HCT116 (cell line): ENCODE data around the gene KASH5. TPM values are rescaled to one million over a fixed set of nuclear protein-coding genes. Genes with fewer than 3 reads are reported as not detected.

ENCODE experiments used
- ATAC-seq: fragments of 200-7000 bp; cut with Tn5 transposase; 2 replicates; pipeline ENCODE4 v1.9.1; 2020; ENCODE audit warnings: mild to moderate bottlenecking, moderate library complexity
- BruUV-seq: library from RNA; stranded (reverse); fragments of 400-500 nt; replicated peaks from 2 replicates; lab custom pipeline; 2021; lab: Mats Ljungman, UMichigan
- CTCF ChIA-PET: fragments of 300-600 bp; sonication (Branson Sonifier 250); formaldehyde crosslinking; loops from one replicate; lab custom pipeline; 2021; ENCODE audit warnings: antibody characterized with exemption; lab: Charles Lee
- POLR2A ChIA-PET: fragments of 300-600, 350-600 bp; sonication (Branson Sonifier 250); formaldehyde crosslinking; loops from one replicate; lab custom pipeline; 2021; ENCODE audit warnings: antibody characterized with exemption; lab: Charles Lee
- RAD21 ChIA-PET, 2 experiments: fragments of 300-600 bp; sonication (Branson Sonifier 250); formaldehyde crosslinking; loops; one replicate each; lab custom pipeline; 2023; ENCODE audit warnings: low total read pairs in 2 of 2; ENCODE audit not compliant: uncharacterized antibody in 2 of 2, unreplicated experiment in 2 of 2, low non-redundant PET in 1 of 2; lab: Charles Lee
- DNase-seq: peaks from one replicate; pipeline ENCODE4 v3.0.0-alpha.2; 2010; ENCODE audit warnings: low read depth, low spot score
- H2AFZ ChIP-seq: fragments of 200-600 bp; shearing (Covaris generic), sonication (generic); 2 replicates; pipeline ENCODE4 v1.6.1; 2017; ENCODE audit warnings: low read depth, mixed run types, mixed read lengths, antibody characterized with exemption, low read length; ENCODE audit not compliant: poor library complexity, severe bottlenecking
- H3K27ac ChIP-seq: 2 replicates; pipeline ENCODE4 v1.5.1; 2012; ENCODE audit warnings: low read depth, low read length
- H3K27me3 ChIP-seq: fragments of 200-600 bp; sonication (generic); 2 replicates; pipeline ENCODE4 v1.6.1; 2016; ENCODE audit warnings: mixed run types, low read length, mixed read lengths; ENCODE audit not compliant: insufficient read depth
- H3K36me3 ChIP-seq, 2 experiments: fragments of 200-500 bp in 1 of 2; fragments of 200-600 bp in 1 of 2; sonication (Bioruptor generic) in 1 of 2; sonication (generic) in 1 of 2; 2 replicates each; pipeline versions ENCODE4 v1.5.1 to v1.6.1; 2014 to 2016; ENCODE audit warnings: low read length in 2 of 2, inconsistent platforms in 1 of 2, mixed read lengths in 1 of 2, mixed run types in 1 of 2; ENCODE audit not compliant: insufficient read depth in 2 of 2, control insufficient read depth in 1 of 2
- H3K4me1 ChIP-seq, 2 experiments: fragments of 200-600 bp in 1 of 2; sonication (generic) in 1 of 2; 2 replicates each; pipeline versions ENCODE4 v1.5.1 to v1.6.1; 2012 to 2017; ENCODE audit warnings: low read length in 2 of 2, inconsistent platforms in 1 of 2, mild to moderate bottlenecking in 1 of 2, mixed read lengths in 1 of 2, mixed run types in 1 of 2, moderate library complexity in 1 of 2; ENCODE audit not compliant: insufficient read depth in 2 of 2, control insufficient read depth in 1 of 2
- H3K4me2 ChIP-seq: fragments of 200-600 bp; sonication (generic); 2 replicates; pipeline ENCODE4 v1.6.1; 2017; ENCODE audit warnings: mixed run types, low read length, mixed read lengths
- H3K4me3 ChIP-seq, 2 experiments: fragments of 200-600 bp in 1 of 2; sonication (generic) in 1 of 2; replicated peaks in 1 of 2; 2 replicates each; pipeline ENCODE4 v1.5.1; 2011 to 2016; ENCODE audit warnings: low read length in 2 of 2, control low read depth in 1 of 2, low read depth in 1 of 2, mild to moderate bottlenecking in 1 of 2, mixed read lengths in 1 of 2, mixed run types in 1 of 2
- H3K79me2 ChIP-seq: fragments of 200-600 bp; sonication (generic); 2 replicates; pipeline ENCODE4 v1.6.1; 2017; ENCODE audit warnings: mild to moderate bottlenecking, mixed run types, low read length, moderate library complexity, mixed read lengths; ENCODE audit not compliant: insufficient read depth
- H3K9ac ChIP-seq: fragments of 200-600 bp; sonication (generic); 2 replicates; pipeline ENCODE4 v1.6.1; 2016; ENCODE audit warnings: low read length, mixed read lengths
- H3K9me2 ChIP-seq: fragments of 200-600 bp; sonication (generic), shearing (Covaris generic); 2 replicates; pipeline ENCODE4 v1.6.1; 2017; ENCODE audit warnings: mixed run types, mild to moderate bottlenecking, moderate library complexity; ENCODE audit not compliant: insufficient read depth
- H3K9me3 ChIP-seq, 2 experiments: fragments of 200-500 bp in 1 of 2; fragments of 200-600 bp in 1 of 2; sonication (Bioruptor generic) in 1 of 2; sonication (generic) in 1 of 2; 2 replicates each; pipeline ENCODE4 v1.6.1; 2014 to 2017; ENCODE audit warnings: low read length in 2 of 2, mixed read lengths in 2 of 2, inconsistent platforms in 1 of 2, low read depth in 1 of 2, mild to moderate bottlenecking in 1 of 2, mixed run types in 1 of 2, moderate library complexity in 1 of 2; ENCODE audit not compliant: control insufficient read depth in 1 of 2, insufficient read depth in 1 of 2
- H4K20me1 ChIP-seq: fragments of 200-600 bp; sonication (generic), shearing (Covaris generic); 2 replicates; pipeline ENCODE4 v1.6.1; 2017; ENCODE audit warnings: mixed run types, mild to moderate bottlenecking, moderate library complexity; ENCODE audit not compliant: insufficient read depth
- ATF3 ChIP-seq: IDR thresholded peaks from 2 replicates; pipeline ENCODE4 v1.6.1; 2012
- CBX3 ChIP-seq: IDR thresholded peaks from 2 replicates; pipeline ENCODE4 v1.6.1; 2012; ENCODE audit warnings: low read depth
- CTCF ChIP-seq, 3 experiments: fragments of 200-600 bp in 1 of 3; sonication (generic) in 1 of 3; IDR thresholded peaks in 2 of 3; conservative IDR thresholded peaks in 1 of 3; 2 replicates each; pipeline ENCODE4 v1.5.1; 2012 to 2017; ENCODE audit warnings: low read depth in 2 of 3, low read length in 2 of 3, antibody characterized with exemption in 1 of 3, borderline replicate concordance in 1 of 3, control low read depth in 1 of 3, mild to moderate bottlenecking in 1 of 3, mixed read lengths in 1 of 3, mixed run types in 1 of 3, moderate library complexity in 1 of 3; ENCODE audit not compliant: insufficient read depth in 1 of 3
- ELF1 ChIP-seq: IDR thresholded peaks from 2 replicates; pipeline ENCODE4 v1.6.1; 2012; ENCODE audit warnings: low read depth, borderline replicate concordance
- EZH2 ChIP-seq: fragments of 200-600 bp; sonication (generic); IDR thresholded peaks from 2 replicates; pipeline ENCODE4 v1.6.1; 2017; ENCODE audit warnings: antibody characterized with exemption, mixed run types
- JUND ChIP-seq: IDR thresholded peaks from 2 replicates; pipeline ENCODE4 v1.6.1; 2012
- MAX ChIP-seq: IDR thresholded peaks from 2 replicates; pipeline ENCODE4 v1.6.1; 2012
- POLR2A ChIP-seq: IDR thresholded peaks from 2 replicates; pipeline ENCODE4 v1.7.0; 2011; ENCODE audit warnings: borderline replicate concordance; ENCODE audit not compliant: insufficient read depth, insufficient read length; ENCODE audit errors: extremely low read depth
- RAD21 ChIP-seq: IDR thresholded peaks from 2 replicates; pipeline ENCODE4 v1.6.1; 2012; ENCODE audit warnings: low read depth, mild to moderate bottlenecking
- REST ChIP-seq: IDR thresholded peaks from 2 replicates; pipeline ENCODE4 v1.6.1; 2012; ENCODE audit warnings: low read depth
- SIN3A ChIP-seq: IDR thresholded peaks from 2 replicates; pipeline ENCODE4 v1.6.1; 2012; ENCODE audit warnings: low read depth
- SP1 ChIP-seq: IDR thresholded peaks from 2 replicates; pipeline ENCODE4 v1.6.1; 2012; ENCODE audit warnings: low read depth
- TCF7L2 ChIP-seq: IDR thresholded peaks from 2 replicates; pipeline ENCODE4 v1.7.0; 2011; ENCODE audit warnings: borderline replicate concordance, inconsistent platforms; ENCODE audit not compliant: insufficient read depth, insufficient read length; ENCODE audit errors: extremely low read depth
- YY1 ChIP-seq: IDR thresholded peaks from 2 replicates; pipeline ENCODE4 v1.6.1; 2011; ENCODE audit warnings: low read length, low read depth, moderate library complexity, mild to moderate bottlenecking; ENCODE audit not compliant: insufficient replicate concordance; ENCODE audit errors: extremely low read depth
- ZBTB33 ChIP-seq: IDR thresholded peaks from 2 replicates; pipeline ENCODE4 v1.6.1; 2011; ENCODE audit warnings: mild to moderate bottlenecking, low read length, moderate library complexity; ENCODE audit not compliant: insufficient replicate concordance; ENCODE audit errors: extremely low read depth
- ZFX ChIP-seq: fragments of 450-650 bp; IDR thresholded peaks from 2 replicates; pipeline ENCODE4 v1.6.1; 2017
- ZNF274 ChIP-seq: fragments of 200-500 bp; sonication (Bioruptor generic); IDR thresholded peaks from 2 replicates; pipeline ENCODE4 v1.6.1; 2014; ENCODE audit warnings: mild to moderate bottlenecking, low read depth, low read length, inconsistent platforms
- intact Hi-C: fragments of 100-400 bp; cut with micrococcal nuclease; formaldehyde crosslinking; loops from 2 replicates; pipeline ENCODE4 v1.10.0; 2022
- total RNA-seq: library from RNA; stranded (reverse); gene quantifications from one replicate; pipeline ENCODE4 v1.2.1, GENCODE V29; 2021; ENCODE audit not compliant: unreplicated experiment

The KASH5 gene
- total RNA-seq, 1 experiment from 2014 or later, result not detected

GRCh38 chr19:49438261-49438660 lies 50.2 kb downstream of the KASH5 start (continued):
- TF ChIP-seq MAX (no peak), TCF7L2 (no peak), EZH2 (no peak), ZNF274 (no peak), JUND (no peak), RAD21 (no peak), SIN3A (no peak), ZFX (no peak)

GRCh38 chr19:49439836-49440235 lies 51.8 kb downstream of the KASH5 start:
- Histone ChIP-seq H3K27ac (no peak overlapping the region), H3K4me2 (no peak overlapping the region), H3K36me3 (no peaks in the 10 kb centered on the region), H3K79me2 (no peaks in the 10 kb centered on the region), H4K20me1 (no peaks in the 10 kb centered on the region), H3K9me3 (no peaks in the 10 kb centered on the region)
- BruUV-seq, result no TSS peak
- DNase-seq (no peak), ATAC-seq (no peak)
- RAD21 ChIA-PET, result no interaction called here
- TF ChIP-seq EZH2, result no peak
- no peak for TF ChIP-seq YY1
- no peak for TF ChIP-seq REST
- TF ChIP-seq SIN3A, result no peak
- TF ChIP-seq MAX, result no peak
- no peak for TF ChIP-seq ATF3
- no peak for TF ChIP-seq SP1
- no peak for TF ChIP-seq ELF1
- no peak for TF ChIP-seq CBX3
- TF ChIP-seq CTCF (IDR thresholded peaks at IDR 0.05 in 2 of 3, conservative IDR thresholded peaks at IDR 0.05 in 1 of 3; ENCODE audit: borderline replicate concordance in 1 of 3, insufficient read depth in 1 of 3, low read depth in 2 of 3, low read length in 2 of 3), result no peak
- TF ChIP-seq ZNF274, result no peak
- TF ChIP-seq ZBTB33, result no peak
- TF ChIP-seq POLR2A, result no peak
- no peak for TF ChIP-seq ZFX
- TF ChIP-seq JUND, result no peak
- TF ChIP-seq, all 23 proteins: peak for 0
- Histone ChIP-seq H2AFZ (no peak overlapping the region), H3K9ac (no peak overlapping the region), H3K4me3 (no peak overlapping the region), H3K27me3 (peaks cover 21% of the 10 kb centered on the region), H3K9me2 (no peaks in the 10 kb centered on the region), H3K4me1 (peaks cover 7 to 28% of the 10 kb centered on the region in 2 experiments; a peak in 3 of 4 replicates)
- ChIA-PET POLR2A (interaction anchor here (0.8 kb wide), 1 partner anchor 12 kb away, joined by 3 read pairs; no protein-coding TSS in a partner anchor), CTCF (no interaction called here)
- intact Hi-C loops, result no loop called here
